Sigmoid colon (tissue), 3 donors: ENCODE data around the gene TMEM129.

Experiments
- CTCF ChIP-seq, 4 experiments: fragments of 450-650 bp in 3 of 4; fragments of 200-600 bp in 1 of 4; IDR thresholded peaks; one replicate each; pipeline ENCODE4 v1.5.1; 2016 to 2019; ENCODE audit warnings: antibody characterized with exemption in 4 of 4, mild to moderate bottlenecking in 3 of 4, moderate library complexity in 2 of 4
- POLR2A ChIP-seq, 2 donors: fragments of 450-650 bp; IDR thresholded peaks; one replicate each; pipeline ENCODE4 v1.6.1; 2016; ENCODE audit warnings: antibody characterized with exemption in 2 of 2, mild to moderate bottlenecking in 2 of 2, moderate library complexity in 2 of 2

- no peak for TF ChIP-seq CTCF (IDR thresholded peaks at IDR 0.05)
- no peak for TF ChIP-seq POLR2A (IDR thresholded peaks at IDR 0.05)
These were observed 36.5 kb downstream of the TMEM129 start for GRCh38 chr4:1684506-1685234.
